ENCODE measurements around the gene PLCXD3.

- TF ChIP-seq, protein P1, sequence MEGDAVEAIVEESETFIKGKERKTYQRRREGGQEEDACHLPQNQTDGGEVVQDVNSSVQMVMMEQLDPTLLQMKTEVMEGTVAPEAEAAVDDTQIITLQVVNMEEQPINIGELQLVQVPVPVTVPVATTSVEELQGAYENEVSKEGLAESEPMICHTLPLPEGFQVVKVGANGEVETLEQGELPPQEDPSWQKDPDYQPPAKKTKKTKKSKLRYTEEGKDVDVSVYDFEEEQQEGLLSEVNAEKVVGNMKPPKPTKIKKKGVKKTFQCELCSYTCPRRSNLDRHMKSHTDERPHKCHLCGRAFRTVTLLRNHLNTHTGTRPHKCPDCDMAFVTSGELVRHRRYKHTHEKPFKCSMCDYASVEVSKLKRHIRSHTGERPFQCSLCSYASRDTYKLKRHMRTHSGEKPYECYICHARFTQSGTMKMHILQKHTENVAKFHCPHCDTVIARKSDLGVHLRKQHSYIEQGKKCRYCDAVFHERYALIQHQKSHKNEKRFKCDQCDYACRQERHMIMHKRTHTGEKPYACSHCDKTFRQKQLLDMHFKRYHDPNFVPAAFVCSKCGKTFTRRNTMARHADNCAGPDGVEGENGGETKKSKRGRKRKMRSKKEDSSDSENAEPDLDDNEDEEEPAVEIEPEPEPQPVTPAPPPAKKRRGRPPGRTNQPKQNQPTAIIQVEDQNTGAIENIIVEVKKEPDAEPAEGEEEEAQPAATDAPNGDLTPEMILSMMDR (conservative IDR thresholded peaks at IDR 0.05; ENCODE audit: low read depth, low read length) = no peak
- no peak for TF ChIP-seq EZH2 (IDR thresholded peaks at IDR 0.05; ENCODE audit: low read length, unreplicated experiment)
Observed at GRCh38 chr5:41503860-41504259, 6.5 kb downstream of the PLCXD3 start.
